Measurements from ENCODE around the gene CEP126.

The CEP126 gene

GRCh38 chr11:102012946-102013345 lies 98.1 kb downstream of the CEP126 start:
- no peak overlapping the region for H3K4me3 Mint-ChIP-seq
- H3K36me3 Mint-ChIP-seq (ENCODE audit: low read depth) = no peaks in the 10 kb centered on the region
- H3K9me3 Mint-ChIP-seq = no peaks in the 10 kb centered on the region
- DNase-seq = no peak
- peaks cover 21% of the 10 kb centered on the region for H3K27me3 Mint-ChIP-seq
- H3K27ac Mint-ChIP-seq = no peak overlapping the region
- H3K4me1 Mint-ChIP-seq (ENCODE audit: low read depth) = no peaks in the 10 kb centered on the region

- no peaks in the 10 kb centered on the region for H3K36me3 Mint-ChIP-seq (ENCODE audit: low read depth)
- no peak overlapping the region for H3K27ac Mint-ChIP-seq
- H3K9me3 Mint-ChIP-seq = no peaks in the 10 kb centered on the region
- no peak for DNase-seq
- H3K4me3 Mint-ChIP-seq = no peak overlapping the region
- H3K27me3 Mint-ChIP-seq = peaks cover 20% of the 10 kb centered on the region
- H3K4me1 Mint-ChIP-seq (ENCODE audit: low read depth) = no peaks in the 10 kb centered on the region
Observed at GRCh38 chr11:102014756-102015155, 99.9 kb downstream of the CEP126 start.

- H3K4me3 Mint-ChIP-seq = no peak overlapping the region
- no peaks in the 10 kb centered on the region for H3K4me1 Mint-ChIP-seq (ENCODE audit: low read depth)
- no peaks in the 10 kb centered on the region for H3K36me3 Mint-ChIP-seq (ENCODE audit: low read depth)
- H3K27ac Mint-ChIP-seq = no peak overlapping the region
- peaks cover 8% of the 10 kb centered on the region for H3K27me3 Mint-ChIP-seq
- DNase-seq = no peak
- H3K9me3 Mint-ChIP-seq = no peaks in the 10 kb centered on the region
Observed at GRCh38 chr11:102017026-102017425, 102.2 kb downstream of the CEP126 start.

- no peaks in the 10 kb centered on the region for H3K4me1 Mint-ChIP-seq (ENCODE audit: low read depth)
- peaks cover 11% of the 10 kb centered on the region for H3K27me3 Mint-ChIP-seq
- DNase-seq = no peak
- no peak overlapping the region for H3K4me3 Mint-ChIP-seq
- no peaks in the 10 kb centered on the region for H3K9me3 Mint-ChIP-seq
- no peak overlapping the region for H3K27ac Mint-ChIP-seq
- H3K36me3 Mint-ChIP-seq (ENCODE audit: low read depth) = no peaks in the 10 kb centered on the region
Observed at GRCh38 chr11:102026217-102026616, 111.4 kb downstream of the CEP126 start.

DNA sequence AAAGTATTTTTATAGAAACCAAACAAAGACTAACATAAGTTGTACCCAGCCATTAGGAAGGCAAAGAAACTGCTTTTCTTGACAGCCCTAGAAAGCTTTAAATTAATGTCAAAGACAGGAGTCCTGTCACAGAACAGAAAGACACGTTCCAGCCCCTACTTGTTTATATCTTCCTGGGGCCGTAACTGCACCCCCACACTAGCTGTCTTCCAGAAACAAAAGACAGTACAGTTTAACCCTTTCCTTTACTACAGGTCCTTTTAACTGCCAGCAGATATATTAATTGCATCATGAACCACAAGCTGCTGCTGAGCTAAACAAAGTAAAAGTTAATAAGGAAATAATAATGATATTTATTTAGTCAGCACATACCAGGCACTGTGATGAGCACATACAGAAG lies 112.1 kb downstream of the CEP126 start:
- Mint-ChIP-seq H3K4me3 (no peak overlapping the region), H3K27ac (no peak overlapping the region), H3K9me3 (no peaks in the 10 kb centered on the region), H3K27me3 (peaks cover 11% of the 10 kb centered on the region), H3K36me3 (ENCODE audit: low read depth) (no peaks in the 10 kb centered on the region), H3K4me1 (ENCODE audit: low read depth) (no peaks in the 10 kb centered on the region)
- DNase-seq = no peak

DNA sequence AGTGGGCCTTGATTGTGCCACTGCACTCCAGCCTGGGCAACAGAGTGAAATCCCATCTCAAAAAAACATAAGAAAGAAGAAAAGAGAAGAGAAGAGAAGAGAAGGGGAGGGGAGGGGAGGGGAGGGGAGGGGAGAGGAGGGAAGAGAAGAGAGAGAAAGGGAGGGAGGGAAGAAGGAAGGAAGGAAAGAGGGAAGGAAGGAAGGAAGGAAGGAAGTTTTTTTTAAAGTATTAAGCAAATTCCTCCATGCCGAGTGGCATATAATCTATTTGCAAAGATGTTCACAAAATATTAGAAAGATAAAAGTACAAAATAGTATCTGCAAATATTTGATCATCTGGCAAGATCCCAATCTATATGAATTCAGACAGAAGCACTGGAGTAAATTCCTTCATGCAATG lies 121.9 kb downstream of the CEP126 start:
- no peak for DNase-seq
- Mint-ChIP-seq H3K36me3 (ENCODE audit: low read depth) (no peaks in the 10 kb centered on the region), H3K9me3 (no peaks in the 10 kb centered on the region), H3K4me3 (no peak overlapping the region), H3K4me1 (ENCODE audit: low read depth) (no peaks in the 10 kb centered on the region), H3K27me3 (peaks cover 24% of the 10 kb centered on the region), H3K27ac (no peak overlapping the region)

DNA sequence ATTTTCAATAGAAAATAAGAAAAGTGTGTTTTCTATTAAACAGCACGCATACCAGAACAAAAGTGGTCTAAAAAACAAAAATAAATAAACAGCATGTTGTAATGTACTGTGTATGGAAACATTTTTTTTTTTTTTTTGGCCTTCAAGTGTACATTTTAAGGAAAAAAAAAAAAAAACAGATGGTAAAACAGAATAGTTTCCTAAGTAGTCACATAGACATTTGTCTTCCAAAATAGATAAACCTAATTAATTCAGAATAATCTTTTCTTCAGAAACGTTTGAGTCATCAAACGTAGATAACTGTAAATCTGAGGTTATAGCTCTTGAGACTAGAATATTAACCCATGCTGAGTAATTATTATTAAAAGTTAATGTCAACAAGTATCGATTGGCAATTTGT lies 132.0 kb downstream of the CEP126 start:
- Mint-ChIP-seq H3K36me3 (ENCODE audit: low read depth) (no peaks in the 10 kb centered on the region), H3K9me3 (peaks cover 5% of the 10 kb centered on the region), H3K27ac (no peak overlapping the region), H3K4me1 (ENCODE audit: low read depth) (peaks cover 9% of the 10 kb centered on the region), H3K4me3 (peak overlapping the region; percentile 66), H3K27me3 (peaks cover 41% of the 10 kb centered on the region)
- no peak for DNase-seq

DNA sequence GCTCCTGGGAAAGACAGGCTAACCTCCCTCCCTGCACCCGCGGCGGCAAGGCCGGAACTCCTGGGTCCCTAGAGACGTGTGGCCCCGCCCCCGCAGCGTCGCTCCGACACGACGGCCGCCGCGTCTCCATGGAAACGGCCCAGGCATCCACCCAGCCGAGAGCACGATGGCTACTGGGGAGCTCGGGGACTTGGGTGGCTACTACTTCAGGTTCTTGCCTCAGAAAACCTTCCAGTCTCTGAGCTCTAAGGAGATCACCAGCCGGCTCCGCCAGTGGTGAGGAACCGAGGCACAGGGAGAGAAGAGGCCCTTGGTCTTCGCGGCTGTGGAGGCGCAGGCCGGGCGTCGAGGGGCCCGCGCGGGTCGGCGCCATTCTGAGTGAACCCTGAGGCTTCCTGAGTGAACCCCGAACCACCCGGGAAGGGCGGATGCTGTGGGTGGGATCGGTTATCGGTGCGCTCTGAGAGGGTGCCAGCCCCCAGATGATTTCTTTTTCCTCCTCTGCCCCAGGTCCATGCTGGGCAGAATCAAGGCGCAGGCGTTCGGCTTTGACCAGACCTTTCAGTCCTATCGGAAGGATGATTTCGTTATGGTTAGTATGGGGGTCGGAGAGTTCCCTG lies 132.6 kb downstream of the CEP126 start, which contains the start of gene CFAP300:
CFAP300 (plus strand) TSS at position 133 of the 620 bp plus-strand sequence; CDS start at position 167, 34 bp downstream.
- Mint-ChIP-seq H3K4me1 (ENCODE audit: low read depth) (peaks cover 9% of the 10 kb centered on the region), H3K4me3 (peak within 1 kb of the TSS; percentile 66), H3K27ac (no peak within 1 kb of the TSS), H3K36me3 (ENCODE audit: low read depth) (no peaks in the 10 kb centered on the region), H3K27me3 (peaks cover 41% of the 10 kb centered on the region), H3K9me3 (peaks cover 5% of the 10 kb centered on the region)
- peak; percentile 63 for DNase-seq

Measured in activated T-cell treated with anti-CD3 and anti-CD28 coated beads, Interleukin-2, amount 50 U/mL, for 24 hours (primary cell).